HepG2 (cell line): ENCODE data around the gene NDST1. TPM values are rescaled to one million over a fixed set of nuclear protein-coding genes. Genes with fewer than 3 reads are reported as not detected.
A peak's percentile ranks its signal among the peaks of the same experiment; 100 is the strongest.

Experiments
- ASH2L ChIP-seq: fragments of 300-600, 200-600 bp; sonication (generic); IDR thresholded peaks from 2 replicates; pipeline ENCODE4 v1.7.0; 2017; ENCODE audit warnings: low read depth, mild to moderate bottlenecking, moderate library complexity, mixed read lengths, low read length; ENCODE audit not compliant: insufficient read length
- CBX1 ChIP-seq: IDR thresholded peaks from one replicate; pipeline ENCODE4 v1.6.1; 2016; ENCODE audit warnings: antibody characterized with exemption, low read depth
- CTCF ChIP-seq: sonication (generic); formaldehyde crosslinking; IDR thresholded peaks from 2 replicates; pipeline ENCODE4 v1.5.0; 2020; ENCODE audit warnings: mild to moderate bottlenecking, missing genetic modification reagents, moderate library complexity
- E2F5 ChIP-seq: sonication (generic); formaldehyde crosslinking; conservative IDR thresholded peaks from 2 replicates; pipeline ENCODE4 v1.4.0; 2020; ENCODE audit warnings: missing genetic modification reagents
- ELF3 ChIP-seq: IDR thresholded peaks from 2 replicates; pipeline ENCODE4 v1.6.1; 2016; ENCODE audit warnings: missing genetic modification reagents, missing compliant biosample characterization
- NBN ChIP-seq: fragments of 450-650 bp; conservative IDR thresholded peaks from 2 replicates; pipeline ENCODE4 v1.6.1; 2017
- PLSCR1 ChIP-seq: sonication (generic); formaldehyde crosslinking; IDR thresholded peaks from 2 replicates; pipeline ENCODE4 v1.5.0; 2020; ENCODE audit warnings: missing genetic modification reagents, mild to moderate bottlenecking, borderline replicate concordance
- SAFB2 ChIP-seq: sonication (generic); formaldehyde crosslinking; IDR thresholded peaks from 2 replicates; pipeline ENCODE4 v1.5.1; 2020; ENCODE audit warnings: missing genetic modification reagents, low read depth, mild to moderate bottlenecking, borderline replicate concordance
- TAF15 ChIP-seq: fragments of 200-400 bp; formaldehyde crosslinking; IDR thresholded peaks from one replicate; pipeline ENCODE4 v1.6.1; 2018; ENCODE audit warnings: mild to moderate bottlenecking, low read depth, low read length; ENCODE audit not compliant: poor library complexity, severe bottlenecking
- TBX3 ChIP-seq: fragments of 450-650 bp; IDR thresholded peaks from 2 replicates; pipeline ENCODE4 v1.6.1; 2017; ENCODE audit warnings: antibody characterized with exemption, mild to moderate bottlenecking, inconsistent platforms, borderline replicate concordance
- TEF ChIP-seq: sonication (generic); formaldehyde crosslinking; IDR thresholded peaks from 2 replicates; pipeline ENCODE4 v1.5.0; 2020; ENCODE audit warnings: missing genetic modification reagents
- TFDP1 ChIP-seq: IDR thresholded peaks from 2 replicates; pipeline ENCODE4 v1.6.1; 2016; ENCODE audit warnings: missing compliant biosample characterization, missing genetic modification reagents, borderline replicate concordance
- ZBTB46 ChIP-seq: sonication (generic); formaldehyde crosslinking; IDR thresholded peaks from 2 replicates; pipeline ENCODE4 v1.4.0; 2020; ENCODE audit warnings: mild to moderate bottlenecking, missing genetic modification reagents, borderline replicate concordance
- ZMAT3 ChIP-seq: sonication (generic); formaldehyde crosslinking; conservative IDR thresholded peaks from 2 replicates; pipeline ENCODE4 v1.7.0; 2021; ENCODE audit warnings: missing genetic modification reagents
- ZNF12 ChIP-seq: sonication (generic); formaldehyde crosslinking; IDR thresholded peaks from 2 replicates; pipeline ENCODE4 v1.5.0; 2020; ENCODE audit warnings: missing genetic modification reagents
- ZNF383 ChIP-seq: sonication (generic); formaldehyde crosslinking; IDR thresholded peaks from 2 replicates; pipeline ENCODE4 v1.4.0; 2020; ENCODE audit warnings: missing genetic modification reagents, mild to moderate bottlenecking, borderline replicate concordance
- ZNF530 ChIP-seq: sonication (generic); formaldehyde crosslinking; IDR thresholded peaks from 2 replicates; pipeline ENCODE4 v1.5.0; 2020; ENCODE audit warnings: low read depth, mild to moderate bottlenecking, missing genetic modification reagents
- ZNF557 ChIP-seq: sonication (generic); formaldehyde crosslinking; IDR thresholded peaks from 2 replicates; pipeline ENCODE4 v1.4.0; 2020; ENCODE audit warnings: missing genetic modification reagents
- ZNF672 ChIP-seq: sonication (generic); formaldehyde crosslinking; IDR thresholded peaks from 2 replicates; pipeline ENCODE4 v1.8.1; 2022; ENCODE audit warnings: missing genetic modification reagents
- polyA plus RNA-seq, 8 experiments: library from polyadenylated mRNA; depleted of rRNA in 3 of 8; stranded (reverse) in 7 of 8; unstranded in 1 of 8; fragments of >200 nt; fragmentation: Illumina TruSeq in 4 of 8; extraction: Trizol in 4 of 8; gene quantifications; 2 replicates each; pipeline versions ENCODE4 v1.2.1 to v1.2.3, GENCODE V29; 2011 to 2016; ENCODE audit warnings: low read depth in 4 of 8, missing spikeins in 1 of 8, mixed read lengths in 1 of 8; ENCODE audit not compliant: insufficient read depth in 1 of 8
- total RNA-seq, 5 experiments: library from RNA; depleted of rRNA; stranded (reverse); fragments of >200 nt; fragmentation: Illumina TruSeq; extraction: Trizol; gene quantifications; 2 replicates each; pipeline ENCODE4 v1.2.3, GENCODE V29; 2016; ENCODE audit warnings: low read depth in 1 of 5

Gene NDST1
- total and polyA plus RNA-seq, 2 of the 13 experiments (the other 11 are each of a cell fraction or from before 2014, with no cell fraction given): 23.8 to 26.2 TPM

GRCh38 chr5:150522504-150523414, 14.8 kb downstream of the NDST1 start (continued):
- no peak for TF ChIP-seq E2F5
- TF ChIP-seq CBX1: peak; percentile 39
- no peak for TF ChIP-seq ZNF12 (CRISPR knock-in tag)
- no peak for TF ChIP-seq PLSCR1 (CRISPR knock-in tag)
- no peak for TF ChIP-seq TAF15
- TF ChIP-seq ELF3 (CRISPR knock-in tag): peak; percentile 94
- 0 out of 2 replicates have a peak, but pooled peaks have one; percentile 39 for TF ChIP-seq SAFB2 (CRISPR knock-in tag)
- TF ChIP-seq ZMAT3 (CRISPR knock-in tag): peak; percentile 91
- TF ChIP-seq ZBTB46 (CRISPR knock-in tag): no peak
- TF ChIP-seq ZNF557: no peak
- TF ChIP-seq CTCF: peak; percentile 14
- no peak for TF ChIP-seq ZNF530 (CRISPR knock-in tag)
- no peak for TF ChIP-seq ZNF672 (CRISPR knock-in tag)
- peak; percentile 98 for TF ChIP-seq TBX3
- peak; percentile 67 for TF ChIP-seq ASH2L
- no peak for TF ChIP-seq NBN
- TF ChIP-seq TFDP1 (CRISPR knock-in tag): 0 out of 2 replicates have a peak, but pooled peaks have one; percentile 55
- TF ChIP-seq TEF (CRISPR knock-in tag): no peak
- no peak for TF ChIP-seq ZNF383
